GM12872 (cell line): ENCODE results near the gene PPP5C.

Experiments
- CTCF ChIP-seq: IDR thresholded peaks from 3 replicates; pipeline ENCODE4 v1.5.1; 2011; ENCODE audit warnings: low read depth, mild to moderate bottlenecking, low read length, moderate library complexity; ENCODE audit not compliant: insufficient read depth

PPP5C gene

DNA sequence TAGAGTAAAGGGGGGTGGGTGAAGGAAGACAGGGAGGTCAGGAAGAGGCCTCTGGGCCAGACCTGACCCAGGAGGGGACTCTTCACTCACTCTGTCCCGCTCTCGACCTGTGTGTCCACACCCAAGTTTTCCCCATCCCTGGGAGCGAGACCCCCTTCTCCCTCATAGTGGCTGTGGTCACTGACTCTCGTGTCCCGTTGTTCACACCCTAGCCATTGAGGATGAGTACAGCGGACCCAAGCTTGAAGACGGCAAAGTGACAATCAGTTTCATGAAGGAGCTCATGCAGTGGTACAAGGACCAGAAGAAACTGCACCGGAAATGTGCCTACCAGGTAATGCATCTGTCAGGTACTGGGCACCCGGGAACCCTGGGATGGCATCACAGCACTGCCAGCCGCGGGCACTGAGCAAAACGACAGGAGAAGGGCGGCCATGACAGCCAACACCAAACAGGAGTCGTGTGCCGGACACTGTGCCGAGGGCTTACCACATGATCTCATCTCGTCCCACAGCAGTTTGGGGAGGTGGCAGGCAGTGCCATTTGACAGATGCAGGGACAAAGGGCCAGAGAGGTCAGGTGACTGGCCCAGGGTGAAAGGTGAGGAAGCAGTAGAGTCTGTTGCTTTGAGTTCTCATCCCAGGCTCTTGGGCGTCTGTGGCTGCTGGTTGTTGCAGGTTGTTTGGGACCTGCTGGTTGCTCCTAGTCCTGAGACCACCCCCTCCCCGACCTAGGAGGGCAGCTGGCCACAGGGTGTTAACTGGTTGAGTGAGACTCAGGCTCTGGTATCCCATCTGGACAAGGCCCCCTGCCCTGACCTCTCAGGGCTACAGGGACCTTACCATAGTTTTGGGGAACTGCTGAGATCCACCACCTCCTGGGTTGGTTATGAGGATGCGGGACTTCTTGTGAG, 29.6 kb downstream of the PPP5C start:
- TF ChIP-seq CTCF = no peak

GRCh38 chr19:46378268-46378667, 31.4 kb downstream of the PPP5C start:
- no peak for TF ChIP-seq CTCF

GRCh38 chr19:46380690-46381089, 33.8 kb downstream of the PPP5C start:
- no peak for TF ChIP-seq CTCF

GRCh38 chr19:46381346-46381745, 34.5 kb downstream of the PPP5C start:
- TF ChIP-seq CTCF = no peak

DNA sequence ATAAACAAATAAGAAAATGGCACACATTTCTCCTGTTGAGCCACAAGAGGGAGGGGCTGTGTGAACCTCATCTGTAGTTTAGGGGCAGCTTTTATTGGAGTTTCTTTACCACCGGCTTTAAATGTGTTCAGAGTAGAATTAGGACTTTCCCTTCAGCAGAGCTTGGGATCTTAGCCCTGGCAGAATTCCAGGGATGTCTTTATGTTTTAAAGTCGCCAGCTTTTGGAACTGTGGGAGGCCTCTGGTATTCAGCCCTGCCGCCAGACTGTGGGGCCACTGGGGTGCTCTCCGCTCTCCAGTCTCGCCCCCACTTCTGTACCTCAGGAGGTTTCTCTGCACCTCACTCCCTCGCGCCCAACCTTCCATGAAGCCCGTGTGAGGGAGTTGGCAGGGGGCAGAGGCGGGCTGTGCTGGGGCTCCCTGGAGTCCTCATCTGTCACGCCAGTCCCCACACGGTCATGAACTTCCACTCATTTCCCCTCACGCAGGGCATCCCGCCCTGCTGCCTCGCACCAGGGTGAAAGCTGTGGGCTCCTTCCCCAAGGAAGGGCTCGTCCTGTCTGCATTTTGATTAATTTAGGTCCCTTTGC, 35.0 kb downstream of the PPP5C start:
- TF ChIP-seq CTCF = no peak

DNA sequence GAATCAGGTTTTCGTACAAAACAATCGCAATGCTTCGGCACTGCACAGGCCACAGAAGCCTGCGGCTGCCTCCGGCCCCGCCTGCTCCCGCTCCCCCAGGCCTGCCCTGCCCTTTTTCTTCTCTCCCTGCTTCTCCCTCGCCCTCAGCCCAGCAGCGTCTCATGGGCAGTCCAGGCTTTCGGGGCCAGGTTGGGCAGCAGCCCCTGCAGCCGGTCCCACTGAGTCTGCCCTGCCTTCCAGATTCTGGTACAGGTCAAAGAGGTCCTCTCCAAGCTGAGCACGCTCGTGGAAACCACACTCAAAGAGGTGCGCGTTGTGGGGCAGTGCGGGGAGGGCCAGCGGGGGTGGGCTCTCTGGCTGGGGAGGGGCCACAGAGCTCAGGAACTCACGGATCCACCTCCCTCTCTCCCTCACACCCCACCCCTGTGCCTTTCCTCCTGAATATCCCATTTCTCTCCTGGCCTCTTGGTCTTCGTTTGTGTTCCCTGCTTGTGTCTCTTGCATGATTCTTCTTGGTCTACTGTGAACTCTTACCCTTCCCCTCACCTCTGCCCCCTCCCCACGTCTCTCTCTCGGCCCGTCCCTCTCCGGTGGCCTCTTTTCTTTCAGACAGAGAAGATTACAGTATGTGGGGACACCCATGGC, 36.4 kb downstream of the PPP5C start:
- no peak for TF ChIP-seq CTCF

GRCh38 chr19:46383846-46384245, 37.0 kb downstream of the PPP5C start:
- no peak for TF ChIP-seq CTCF
